GDM1 (cell line): ENCODE measurements around the gene GRHL1.

ENCODE experiments used
- DNase-seq: peaks from one replicate; lab custom pipeline; 2025; lab: John Stamatoyannopoulos, UW

Gene GRHL1

GRCh38 chr2:10042301-10043161 is 91.0 kb downstream of the GRHL1 start:
- DNase-seq, result no peak

- peak; percentile 34 for DNase-seq
Measured at GRCh38 chr2:10043256-10043905, 91.9 kb downstream of the GRHL1 start, which contains the start of gene KLF11. Gene KLF11, plus strand, starts transcription at chr2:10043550. Its CDS starts 167 bp downstream, at chr2:10043717.

DNA sequence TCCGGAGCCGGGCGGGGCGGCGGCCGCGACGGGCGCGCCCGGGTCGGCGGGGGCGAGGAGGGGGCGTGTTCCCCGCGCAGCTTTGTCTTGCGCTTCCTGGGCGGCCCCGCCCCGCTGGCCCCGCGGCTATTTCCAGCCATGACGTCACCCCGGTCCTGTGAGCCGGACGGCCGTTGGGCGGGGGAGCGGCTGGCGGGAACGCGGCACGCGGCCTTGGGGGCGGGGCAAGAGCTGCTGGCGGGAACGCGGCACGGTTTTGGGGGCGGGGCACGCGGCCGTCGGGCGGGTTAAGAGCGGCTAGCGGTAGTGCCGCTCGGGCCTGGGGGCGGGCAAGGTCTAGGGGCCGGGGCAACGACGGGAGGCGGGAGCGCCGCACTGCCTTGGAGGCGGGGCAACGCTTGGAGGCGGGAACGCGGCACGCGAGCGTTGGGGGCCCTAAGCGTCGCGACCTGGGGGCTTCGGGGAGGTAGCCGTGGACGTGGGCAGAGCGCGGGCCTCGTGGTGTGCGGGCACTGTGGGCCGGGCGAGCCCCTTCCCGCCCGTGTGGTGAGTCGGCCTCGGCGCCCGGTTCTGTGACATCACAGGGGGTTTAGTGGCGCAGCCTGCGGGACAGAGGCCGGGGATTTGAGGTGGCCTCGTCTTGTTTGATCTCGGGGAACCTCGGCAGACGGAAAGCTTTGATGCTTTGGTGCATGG is 92.6 kb downstream of the GRHL1 start:
- DNase-seq, result no peak

- no peak for DNase-seq
Measured at GRCh38 chr2:10045561-10046355, 94.3 kb downstream of the GRHL1 start.

DNA sequence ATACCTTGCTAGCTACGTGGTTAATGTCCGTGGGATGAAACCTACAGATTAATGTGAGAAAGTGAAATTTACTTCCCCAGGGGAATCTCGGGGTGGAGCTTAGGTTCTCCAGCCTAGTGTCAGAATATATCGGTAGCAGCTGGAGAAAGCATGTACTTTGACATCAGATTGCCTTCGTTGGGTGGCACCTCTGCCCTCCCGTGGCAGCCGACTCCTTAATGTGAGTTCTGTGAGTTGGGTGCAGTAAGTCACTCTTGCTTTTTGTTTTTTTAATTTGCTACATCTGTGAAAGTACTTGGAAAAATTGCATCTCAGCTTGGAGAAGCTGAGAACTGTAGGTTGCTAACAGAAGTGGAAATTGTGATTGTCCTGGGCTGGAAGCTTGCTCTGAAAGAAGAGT is 95.4 kb downstream of the GRHL1 start:
- DNase-seq, result no peak

- no peak for DNase-seq
Measured at GRCh38 chr2:10047616-10048500, 96.4 kb downstream of the GRHL1 start.

DNA sequence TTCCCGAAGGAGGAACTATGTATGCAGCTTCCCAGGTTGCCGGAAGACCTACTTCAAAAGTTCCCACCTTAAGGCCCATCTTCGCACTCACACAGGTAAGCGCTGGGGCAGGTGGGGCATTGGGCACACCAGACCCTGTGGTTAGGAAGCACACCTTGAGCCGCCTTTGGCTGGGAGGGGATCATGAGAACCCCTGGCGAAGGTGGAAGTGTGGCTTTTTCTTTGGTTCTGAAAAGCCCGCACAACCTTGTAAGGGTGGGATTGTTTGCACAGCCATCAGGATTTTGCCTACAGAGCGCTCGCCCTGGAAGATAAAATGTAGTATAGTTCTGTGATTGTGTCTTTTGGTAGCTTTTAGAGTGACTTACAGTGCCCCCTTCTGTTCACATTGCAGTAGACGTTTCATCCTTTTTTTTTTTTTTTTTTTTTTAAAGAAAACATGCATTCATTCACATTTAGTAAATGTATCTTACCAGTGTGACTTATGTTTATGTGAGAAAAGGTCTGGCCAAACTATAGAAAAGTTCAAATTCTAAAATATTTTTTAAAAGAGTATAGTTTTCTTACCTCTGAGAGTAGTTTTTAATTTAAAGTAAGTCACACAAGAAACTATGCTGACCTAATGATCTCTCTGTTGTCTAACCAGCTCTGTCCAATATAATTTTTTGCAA is 97.1 kb downstream of the GRHL1 start:
- DNase-seq, result peak; percentile 4
